ENCODE data around the gene NEDD9. TPM values are rescaled to one million over a fixed set of nuclear protein-coding genes. Genes with fewer than 3 reads are reported as not detected.
A peak's percentile ranks its signal among the peaks of the same experiment; 100 is the strongest.

NEDD9 gene
- polyA plus RNA-seq, 1 of the 3 experiments (the other 2 are of a cell fraction), result 7.4 TPM

GRCh38 chr6:11235062-11235461 is 2.6 kb upstream of the NEDD9 start (continued):
- no peak for TF ChIP-seq PBX3 (IDR thresholded peaks at IDR 0.05)
- no peak for TF ChIP-seq GABPA (IDR thresholded peaks at IDR 0.05; ENCODE audit: low read depth)
- no peak for TF ChIP-seq RXRA (IDR thresholded peaks at IDR 0.05; ENCODE audit: borderline replicate concordance, low read depth)
- TF ChIP-seq NRF1 (IDR thresholded peaks at IDR 0.05; ENCODE audit: low read depth, low read length), result no peak
- TF ChIP-seq FOXJ3 (CRISPR knock-in tag; IDR thresholded peaks at IDR 0.05), result no peak
- TF ChIP-seq MXI1 (IDR thresholded peaks at IDR 0.05; ENCODE audit: low read depth, low read length), result no peak
- no peak for TF ChIP-seq NFIC (IDR thresholded peaks at IDR 0.05; ENCODE audit: borderline replicate concordance)
- no peak for TF ChIP-seq EP300 (IDR thresholded peaks at IDR 0.05; ENCODE audit: borderline replicate concordance in 1 of 2, low read depth in 1 of 2, low read length in 1 of 2)
- TF ChIP-seq GATA2 (CRISPR knock-in tag; IDR thresholded peaks at IDR 0.05), result no peak

GRCh38 chr6:11233673-11234573 is 1.5 kb upstream of the NEDD9 start:
- Histone ChIP-seq H3K9me3 (no peaks in the 10 kb centered on the region), H3K27me3 (ENCODE audit: insufficient read depth) (no peaks in the 10 kb centered on the region), H3K27ac (ENCODE audit: low read depth in 2 of 2, low read length in 1 of 2) (peak overlapping the region; percentile 89 to 90; a peak in 2 of 4 replicates), H3F3A (replicated peaks; ENCODE audit: insufficient read depth) (peaks cover 19% of the 10 kb centered on the region), H3K4me2 (peak overlapping the region; percentile 62), H3K4me3 (ENCODE audit: low read depth in 2 of 2, low read length in 1 of 2) (no peak overlapping the region), H4K20me1 (ENCODE audit: insufficient read depth) (no peaks in the 10 kb centered on the region), H3K79me2 (ENCODE audit: insufficient read depth) (peaks cover 34% of the 10 kb centered on the region), H3K9ac (peak overlapping the region; percentile 79; the same call in 1 of the 2 replicates), H3K4me1 (ENCODE audit: control insufficient read depth in 1 of 2, insufficient read depth in 2 of 2, low read depth in 1 of 2, low read length in 1 of 2) (peaks cover 26 to 29% of the 10 kb centered on the region in 2 experiments), H2AFZ (ENCODE audit: low read depth) (no peak overlapping the region), H3K9me2 (no peaks in the 10 kb centered on the region), H3K36me3 (replicated peaks in 1 of 2; ENCODE audit: control insufficient read depth in 1 of 2, insufficient read depth in 2 of 2, low read length in 1 of 2) (peaks cover 0 to 4% of the 10 kb centered on the region in 2 experiments)
- DNase-seq, result no peak
- 71% methylated on average over 11 of the region's 11 CpGs for WGBS (ENCODE audit: low lambda C conversion rate)
- POLR2A ChIA-PET, result interaction anchor here (0.9 kb wide), 1 partner anchor 18 kb away, joined by 4 read pairs; no protein-coding TSS in a partner anchor
- CTCF ChIA-PET, result interaction anchor here (0.6 to 1.3 kb wide), 3 partner anchors 37 to 1857 kb away, joined by 4 read pairs; no protein-coding TSS in a partner anchor
- TF ChIP-seq EP300 (IDR thresholded peaks at IDR 0.05; ENCODE audit: borderline replicate concordance in 1 of 2, low read depth in 1 of 2, low read length in 1 of 2), result peak in 1 of 2 experiments; percentile 47; a peak in 1 of 4 replicates
- TF ChIP-seq FOSL2 (IDR thresholded peaks at IDR 0.05; ENCODE audit: borderline replicate concordance, low read depth), result peak; percentile 17; the same call in 1 of the 2 replicates
- no peak for TF ChIP-seq GATA2 (CRISPR knock-in tag; IDR thresholded peaks at IDR 0.05)
- TF ChIP-seq NFIC (IDR thresholded peaks at IDR 0.05; ENCODE audit: borderline replicate concordance), result peak; percentile 33; the same call in 1 of the 2 replicates
- TF ChIP-seq YY1 (IDR thresholded peaks at IDR 0.05; ENCODE audit: low read depth), result no peak
- no peak for TF ChIP-seq FOXJ3 (CRISPR knock-in tag; IDR thresholded peaks at IDR 0.05)
- TF ChIP-seq PBX3 (IDR thresholded peaks at IDR 0.05), result peak; percentile 84
- no peak for TF ChIP-seq FOXM1 (IDR thresholded peaks at IDR 0.05; ENCODE audit: low read depth)
- TF ChIP-seq TCF12 (IDR thresholded peaks at IDR 0.05), result peak; percentile 81
- TF ChIP-seq EZH2phosphoT487 (IDR thresholded peaks at IDR 0.05; ENCODE audit: borderline replicate concordance, low read depth), result no peak
- TF ChIP-seq JUND (IDR thresholded peaks at IDR 0.05), result peak; percentile 70
- TF ChIP-seq MXI1 (IDR thresholded peaks at IDR 0.05; ENCODE audit: low read depth, low read length), result no peak
- TF ChIP-seq TAF1 (IDR thresholded peaks at IDR 0.05; ENCODE audit: borderline replicate concordance, low read depth, low read length), result no peak
- peak; percentile 80 for TF ChIP-seq TEAD4 (IDR thresholded peaks at IDR 0.05; ENCODE audit: borderline replicate concordance, insufficient read depth)
- no peak for TF ChIP-seq USF1 (IDR thresholded peaks at IDR 0.05; ENCODE audit: borderline replicate concordance, low read depth)
- TF ChIP-seq RAD21 (IDR thresholded peaks at IDR 0.05; ENCODE audit: low read length), result no peak
- no peak for TF ChIP-seq MEF2A (IDR thresholded peaks at IDR 0.05; ENCODE audit: borderline replicate concordance, low read depth)
- no peak for TF ChIP-seq MAX (IDR thresholded peaks at IDR 0.05; ENCODE audit: low read depth)
- TF ChIP-seq CHD2 (IDR thresholded peaks at IDR 0.05; ENCODE audit: low read length, partially characterized antibody), result no peak
- no peak for TF ChIP-seq IRF3 (IDR thresholded peaks at IDR 0.05; ENCODE audit: low read depth, low read length)
- TF ChIP-seq NRF1 (IDR thresholded peaks at IDR 0.05; ENCODE audit: low read depth, low read length), result no peak
- peak; percentile 48; the same call in 1 of the 2 replicates for TF ChIP-seq POLR2AphosphoS5 (IDR thresholded peaks at IDR 0.05; ENCODE audit: low read depth, low read length)
